Muscle of back (tissue), 11 donors: ENCODE measurements around the gene LRRC74A. TPM values are rescaled to one million over a fixed set of nuclear protein-coding genes. Genes with fewer than 3 reads are reported as not detected.

Source experiments
- DNase-seq, 3 donors: peaks; one replicate each; pipeline versions ENCODE4 v3.0.0 to v3.0.0-alpha.2; 2013
- polyA plus RNA-seq, 10 donors: library from polyadenylated mRNA; unstranded; fragments of 120-200 nt; gene quantifications; one replicate each; pipeline ENCODE4 v1.2.1, GENCODE V29; 2013; ENCODE audit not compliant: insufficient read length in 10 of 10

Gene LRRC74A
- polyA plus RNA-seq, 10 donors: 0.08 to 0.27 (median 0.15) TPM; not detected in 7

DNA sequence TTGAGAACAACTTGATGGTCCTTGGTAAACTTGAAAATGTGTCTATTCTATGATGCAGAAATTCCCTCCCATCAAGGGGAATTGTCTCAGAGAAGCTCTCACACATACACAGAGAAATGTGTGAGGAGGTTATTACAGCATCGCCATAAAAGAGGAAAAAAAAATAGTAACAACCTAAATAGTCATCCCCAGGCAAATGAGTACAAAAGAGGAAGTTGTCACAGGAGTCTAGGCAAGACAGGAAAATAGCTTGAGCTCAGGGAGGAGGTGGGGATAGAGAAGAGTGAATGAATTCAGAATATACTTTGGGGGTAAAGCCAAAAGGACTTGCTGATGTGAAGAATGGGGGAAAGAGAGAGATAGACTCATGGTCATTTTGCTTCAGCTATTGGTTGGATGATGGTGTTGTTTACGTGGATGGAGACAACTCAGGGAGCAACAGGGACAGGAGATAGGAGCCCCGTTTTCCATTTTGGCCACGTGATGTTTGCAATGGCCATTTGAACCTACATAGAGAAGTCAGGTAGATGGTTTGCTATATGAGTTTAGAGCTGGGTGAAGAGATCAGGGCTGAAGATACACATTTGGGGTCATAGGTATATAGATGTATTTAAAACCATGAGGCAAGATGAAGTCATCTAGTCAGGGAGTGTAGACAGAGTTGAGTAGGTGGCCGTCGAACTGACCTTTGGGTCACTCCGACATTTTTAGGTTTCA, 20.3 kb downstream of the LRRC74A start:
- DNase-seq: no peak

DNA sequence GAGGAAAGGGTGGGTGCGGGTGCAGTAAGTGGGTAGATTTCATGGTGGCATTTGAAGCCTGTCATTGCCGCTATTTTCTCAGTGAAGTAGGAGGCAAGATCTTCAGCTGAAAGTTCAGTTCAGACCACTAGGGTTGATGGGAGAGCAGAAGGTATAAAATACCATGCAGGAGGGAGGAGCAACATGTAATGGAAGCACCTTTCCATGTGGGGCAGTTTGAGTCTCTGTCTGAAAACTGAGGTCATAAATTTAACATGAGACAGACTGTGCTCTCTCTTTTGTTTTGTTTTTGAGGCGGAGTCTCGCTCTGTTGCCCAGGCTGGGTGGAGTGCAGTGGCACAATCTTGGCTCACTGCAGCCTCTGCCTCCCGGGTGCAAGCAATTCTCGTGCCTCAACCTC, 22.7 kb downstream of the LRRC74A start:
- no peak for DNase-seq

DNA sequence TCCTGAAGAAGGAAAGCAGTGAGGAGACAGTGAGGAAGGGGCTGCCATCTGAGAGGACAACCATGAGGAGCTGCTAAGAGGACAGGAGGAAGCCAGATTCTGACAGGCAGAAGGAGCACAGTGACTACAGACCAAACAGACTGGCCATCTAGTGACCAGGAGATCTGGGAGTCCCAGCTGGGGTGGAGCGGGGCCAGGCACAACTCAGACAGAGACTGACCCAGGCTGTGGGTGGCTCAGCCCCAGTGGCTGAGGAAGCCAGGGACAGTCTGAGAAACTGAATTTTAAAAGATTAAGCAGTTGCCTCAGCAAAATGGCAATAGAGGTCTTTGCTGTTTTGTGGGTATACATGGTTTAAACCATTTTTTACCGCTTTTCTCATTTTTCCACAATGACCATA, 28.9 kb downstream of the LRRC74A start:
- DNase-seq: no peak

DNA sequence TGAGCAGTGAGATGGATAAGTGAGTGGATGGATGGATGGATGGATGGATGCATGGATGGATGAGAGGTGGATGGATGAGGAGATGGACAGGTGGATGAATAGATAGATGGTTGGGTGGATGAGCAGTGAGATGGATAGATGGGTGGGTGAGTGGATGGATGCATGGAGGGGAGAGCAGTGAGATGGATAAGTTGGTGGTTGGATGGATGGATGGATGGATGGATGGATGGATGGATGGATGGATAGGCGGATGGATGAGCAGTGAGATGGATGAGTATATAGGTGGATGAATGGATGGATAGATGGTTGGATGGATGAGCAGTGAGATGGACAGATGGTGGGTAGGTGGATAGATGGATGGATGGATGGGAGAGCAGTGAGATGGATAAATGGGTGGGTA, 30.6 kb downstream of the LRRC74A start:
- no peak for DNase-seq

DNA sequence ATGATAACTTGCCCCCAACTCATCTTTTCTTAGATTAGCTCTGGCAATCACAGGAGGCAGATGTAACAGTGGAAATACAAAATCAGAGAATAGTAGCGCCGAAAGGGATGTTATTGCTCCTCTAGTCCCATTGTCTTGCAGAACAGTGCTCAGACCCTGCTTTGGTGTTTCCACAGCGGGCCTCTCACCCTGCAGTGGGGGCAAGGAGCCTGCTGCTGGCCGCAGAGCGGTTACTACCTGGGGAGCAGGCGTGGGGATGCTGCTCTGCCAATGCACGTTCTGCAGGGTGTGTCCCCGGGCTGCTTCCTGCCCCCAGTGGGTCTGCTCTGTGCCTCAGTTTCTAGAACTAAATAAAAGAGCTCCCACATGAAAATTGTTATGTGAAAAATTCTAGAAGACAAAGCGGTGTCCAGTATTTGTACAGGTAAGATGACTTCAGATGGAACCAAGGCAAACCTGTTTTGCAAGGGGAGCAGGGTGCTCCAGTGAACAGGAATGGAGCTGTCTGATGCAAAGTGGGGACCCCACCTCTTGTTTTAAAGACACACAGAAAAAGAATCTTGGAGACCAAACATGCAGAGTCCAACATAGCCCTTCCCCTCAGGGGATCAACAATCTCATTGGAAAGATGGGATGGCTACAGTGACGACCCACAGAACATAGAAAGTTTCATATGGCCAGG, 35.5 kb downstream of the LRRC74A start:
- DNase-seq: no peak

DNA sequence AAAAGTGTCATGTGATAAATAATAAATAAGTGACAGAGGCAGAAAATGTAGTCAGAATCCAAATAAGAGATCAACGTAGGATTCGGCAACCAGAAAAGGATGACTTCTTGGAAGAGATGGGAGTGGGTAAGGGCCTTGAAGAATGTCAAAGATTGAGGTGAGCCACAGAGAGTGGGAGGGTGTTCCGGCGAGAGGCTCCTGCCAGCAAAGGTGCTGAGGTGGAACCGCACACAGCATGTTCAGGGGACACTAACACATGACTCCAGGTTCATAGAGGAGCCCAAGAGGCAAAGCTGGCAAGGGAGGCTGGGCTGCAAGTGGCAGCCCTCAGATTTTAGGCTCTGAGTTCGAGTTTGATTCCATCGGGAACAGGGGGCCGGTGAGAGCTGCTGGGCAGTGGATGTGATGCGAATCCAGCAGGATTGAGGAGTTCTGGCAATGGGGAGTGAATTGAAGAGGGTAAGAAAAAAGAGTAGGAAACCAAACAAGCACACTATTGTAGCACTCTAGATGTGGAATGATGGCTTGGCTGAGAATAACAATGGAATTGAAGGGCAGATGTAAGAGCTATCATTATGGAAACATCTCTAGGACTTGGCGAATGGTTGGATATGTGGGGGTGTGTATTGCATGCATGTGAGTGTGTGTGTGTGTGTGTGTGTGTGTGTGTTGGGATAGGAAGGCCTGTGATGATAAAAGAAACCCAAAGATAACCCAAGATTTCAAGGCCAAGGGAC, 36.5 kb downstream of the LRRC74A start:
- no peak for DNase-seq

DNA sequence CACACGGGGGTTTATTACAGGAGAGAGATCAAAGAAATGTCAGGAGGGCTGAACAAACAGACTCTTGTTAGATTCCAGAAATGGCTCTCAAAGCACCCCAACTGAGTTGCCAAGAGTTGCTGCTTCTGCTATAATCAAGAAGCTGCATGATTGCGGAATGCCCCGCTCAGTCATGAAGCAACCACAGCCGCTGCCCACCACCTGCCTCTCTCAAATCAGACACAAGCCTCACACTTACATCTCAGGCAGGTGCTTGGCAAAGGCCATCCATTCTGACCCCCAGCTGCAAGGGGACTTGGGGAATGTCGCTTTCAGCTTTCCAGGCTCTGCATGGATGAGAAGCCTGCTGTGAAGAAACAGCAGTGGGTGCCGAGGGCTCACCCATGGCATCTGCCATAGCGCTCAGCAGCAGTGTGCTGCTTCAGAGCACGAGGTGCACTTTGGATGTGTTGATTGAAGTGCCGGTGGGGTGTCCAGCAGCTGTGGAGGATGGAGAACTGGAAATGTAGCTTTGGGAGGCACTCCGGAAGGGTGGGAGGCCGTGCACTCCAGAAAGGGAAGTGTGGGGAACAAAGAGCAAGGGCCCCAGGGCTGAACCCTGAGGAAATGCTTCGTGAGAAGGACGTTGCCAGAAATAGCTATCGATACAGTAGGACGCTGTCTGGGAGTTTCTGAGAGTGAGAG, 37.7 kb downstream of the LRRC74A start:
- DNase-seq: peak; percentile 25 to 77 (median 59)

DNA sequence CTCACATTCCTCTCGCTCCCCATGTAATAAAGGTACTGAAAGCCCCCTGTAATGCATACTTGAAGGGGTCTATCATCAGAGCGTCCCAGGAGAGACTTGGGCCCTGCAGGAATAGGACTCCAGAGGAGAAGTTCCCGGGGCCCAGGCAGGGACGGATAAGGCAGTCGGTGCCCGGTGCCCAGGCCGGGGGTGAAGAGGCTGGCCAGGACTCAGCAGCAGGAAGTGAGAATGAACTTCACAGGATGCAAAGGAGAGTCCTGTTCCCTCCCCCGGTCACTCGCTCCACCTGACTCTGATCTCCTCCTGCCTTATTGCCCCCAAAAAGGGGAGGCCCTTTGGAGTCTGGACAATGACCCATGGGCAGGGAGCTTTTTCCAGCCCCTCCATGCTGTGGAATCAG, 40.2 kb downstream of the LRRC74A start:
- DNase-seq: no peak

DNA sequence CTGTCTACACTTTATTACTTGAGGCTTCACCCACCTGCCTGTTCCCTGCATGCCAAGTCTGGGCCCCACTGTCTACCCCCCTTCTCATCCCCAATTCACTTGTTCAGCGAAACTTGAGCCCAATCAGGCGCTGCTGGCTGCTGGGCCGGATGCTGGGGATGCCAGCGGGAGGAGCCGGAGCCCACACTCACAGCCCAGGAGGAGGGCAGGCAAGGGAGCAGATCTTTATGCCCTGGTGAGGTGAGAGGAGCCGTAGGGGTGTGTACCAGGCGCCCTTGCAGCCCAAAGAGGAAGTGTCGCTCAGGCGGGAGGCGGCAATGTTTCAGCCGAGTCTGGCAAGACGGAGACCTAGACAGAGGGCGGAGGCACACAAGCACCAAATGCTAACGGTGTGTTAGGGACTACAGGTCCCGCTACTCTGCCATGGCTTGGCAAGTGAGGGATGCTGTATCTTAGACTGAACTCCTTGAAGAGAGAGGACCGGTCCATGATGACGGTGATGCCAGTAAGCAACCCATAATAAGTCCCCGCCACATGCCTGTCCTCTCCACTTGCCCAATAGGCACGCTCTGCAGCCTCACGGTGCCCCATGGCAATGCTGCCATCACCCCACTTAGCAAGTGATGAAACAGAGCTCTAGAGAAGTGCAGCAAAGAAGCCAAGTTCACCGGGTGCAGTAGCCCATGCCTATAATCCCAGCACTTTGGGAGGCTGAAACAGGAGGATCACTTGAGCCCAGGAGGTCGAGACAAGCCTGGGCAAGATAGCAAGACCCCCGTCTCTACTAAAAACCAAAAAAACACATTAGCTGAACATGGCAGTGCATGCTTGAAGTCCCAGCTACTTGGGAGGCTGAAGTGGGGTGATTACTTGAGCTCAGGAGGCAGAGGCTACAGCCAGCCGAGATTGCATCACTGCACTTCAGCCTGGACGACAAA, 41.6 kb downstream of the LRRC74A start:
- DNase-seq: peak in 1 of 3 donors; percentile 44

DNA sequence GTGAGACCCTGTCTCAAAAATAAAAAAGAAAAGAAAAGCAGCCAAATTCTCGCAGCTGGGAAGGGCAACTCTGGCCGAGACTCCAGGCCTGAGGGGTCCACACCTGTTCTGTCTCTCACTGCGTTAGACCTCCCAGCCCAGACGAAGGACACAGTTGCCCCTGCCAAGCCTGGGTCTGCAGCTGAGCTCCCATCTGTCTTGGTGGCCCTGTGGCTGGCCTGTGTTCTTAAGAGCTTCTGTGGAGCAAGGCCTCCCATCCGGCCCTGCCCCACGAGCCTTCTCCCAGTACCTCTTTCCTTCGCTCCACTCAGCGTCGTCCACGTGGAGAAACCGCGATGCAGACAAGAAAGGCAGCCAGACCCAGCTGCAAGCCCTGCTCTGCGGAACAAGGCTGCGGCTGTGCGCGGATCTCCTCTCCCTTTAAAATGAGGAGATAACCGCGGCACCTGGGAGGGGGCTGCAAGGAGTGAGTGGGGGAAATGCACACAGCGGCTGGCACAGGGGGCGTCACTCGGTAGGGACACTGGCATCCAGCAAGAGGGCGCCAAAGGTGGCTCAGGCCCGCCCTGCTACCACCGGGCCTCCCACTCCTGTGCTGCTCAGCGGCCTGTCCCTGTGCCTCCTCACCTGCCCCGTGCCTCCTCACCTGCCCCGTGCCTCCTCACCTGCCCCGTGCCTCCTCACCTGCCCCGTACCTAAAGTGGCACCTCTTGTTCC, 42.4 kb downstream of the LRRC74A start:
- peak in 2 of 3 donors; percentile 41 to 72 for DNase-seq

DNA sequence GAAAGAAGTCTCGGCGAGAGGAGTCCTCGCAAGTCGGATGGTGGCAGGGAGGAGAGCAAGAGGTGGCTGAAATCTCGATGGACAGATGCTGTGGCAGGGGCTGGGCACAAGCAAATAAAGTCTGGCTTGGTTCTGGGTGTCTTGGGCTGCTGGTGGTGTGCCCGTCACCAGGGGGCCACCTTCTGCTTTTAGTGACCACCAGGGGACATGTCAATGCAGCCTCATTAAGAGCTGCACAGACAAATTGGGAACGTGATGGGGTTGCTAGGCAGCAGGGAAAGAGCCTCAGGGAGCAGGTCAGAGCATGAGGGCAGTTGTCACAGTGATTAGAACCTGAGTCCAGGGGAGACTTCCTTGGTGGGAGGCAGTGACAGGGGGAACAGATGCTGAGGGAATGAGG, 44.0 kb downstream of the LRRC74A start:
- DNase-seq: no peak

DNA sequence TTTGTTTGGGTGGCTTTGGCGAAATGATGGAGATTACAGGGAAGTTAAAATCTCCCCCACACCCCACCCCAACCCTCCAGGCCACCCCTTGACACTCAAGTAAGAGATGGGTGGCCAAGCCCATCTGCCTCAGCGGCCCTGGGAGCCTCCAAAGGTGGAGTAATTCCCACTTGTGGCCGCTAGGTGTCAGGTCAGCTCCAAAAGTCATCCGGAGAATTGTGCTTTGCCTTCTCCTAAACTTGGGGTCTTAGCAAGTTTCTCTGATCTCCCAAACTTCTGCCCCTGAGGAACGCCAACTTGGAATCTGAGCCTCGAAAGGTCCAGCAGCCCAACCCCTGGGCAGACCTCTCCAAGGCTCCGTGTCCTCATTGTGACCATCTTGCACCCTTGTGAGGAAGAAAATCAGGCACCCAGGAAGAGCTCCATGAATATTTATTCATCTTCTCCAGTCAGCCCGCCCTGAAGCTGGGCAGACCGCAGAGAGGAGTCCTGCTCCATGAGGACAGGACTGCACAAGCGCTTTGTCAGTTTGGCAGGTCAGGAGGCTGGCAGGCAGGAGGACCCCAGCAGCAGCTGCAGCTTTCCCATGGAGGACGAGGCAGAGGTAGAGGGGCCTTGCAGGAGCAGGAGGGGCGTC, 46.7 kb downstream of the LRRC74A start:
- peak; percentile 42 to 72 (median 58) for DNase-seq

DNA sequence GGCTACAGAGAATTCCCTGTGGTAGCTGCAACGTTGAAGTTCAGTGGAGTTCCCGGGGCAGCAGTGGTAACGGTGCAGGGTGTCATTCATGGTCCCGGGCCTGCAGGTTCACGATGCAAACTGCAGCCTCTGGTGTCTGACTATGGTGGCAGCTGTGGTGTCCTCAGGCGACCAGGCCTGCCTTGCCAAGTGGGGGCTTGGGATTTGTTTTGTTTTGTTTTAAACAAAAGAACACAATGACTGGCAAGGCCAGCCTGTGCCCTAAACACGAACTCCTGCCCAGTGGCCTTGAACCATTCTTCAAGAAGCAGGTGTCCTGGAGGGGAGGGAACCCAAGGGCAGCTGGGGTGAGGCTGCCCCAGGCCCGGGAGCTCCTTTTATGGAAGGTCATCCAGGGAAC, 48.5 kb downstream of the LRRC74A start:
- no peak for DNase-seq

DNA sequence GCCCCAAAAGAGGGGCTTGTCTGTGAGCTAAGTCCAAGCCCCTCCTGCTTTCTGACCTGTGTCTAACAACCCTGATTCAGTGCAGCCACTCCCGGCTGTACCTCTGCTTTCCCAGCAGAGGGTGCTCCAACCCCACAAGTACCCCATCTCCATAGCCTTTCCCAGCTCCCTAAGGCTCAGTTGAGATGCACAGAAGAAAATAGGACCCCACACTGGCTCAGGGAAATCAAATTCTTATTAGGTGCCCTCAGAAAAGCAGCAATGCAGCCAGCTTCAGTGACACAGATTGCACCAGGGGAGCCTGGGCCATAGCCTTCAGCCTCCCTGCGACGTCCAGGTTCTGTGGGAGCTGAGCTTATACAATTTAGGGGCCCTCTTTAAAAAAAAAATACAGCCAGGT, 49.9 kb downstream of the LRRC74A start:
- peak; percentile 41 to 81 (median 77) for DNase-seq

DNA sequence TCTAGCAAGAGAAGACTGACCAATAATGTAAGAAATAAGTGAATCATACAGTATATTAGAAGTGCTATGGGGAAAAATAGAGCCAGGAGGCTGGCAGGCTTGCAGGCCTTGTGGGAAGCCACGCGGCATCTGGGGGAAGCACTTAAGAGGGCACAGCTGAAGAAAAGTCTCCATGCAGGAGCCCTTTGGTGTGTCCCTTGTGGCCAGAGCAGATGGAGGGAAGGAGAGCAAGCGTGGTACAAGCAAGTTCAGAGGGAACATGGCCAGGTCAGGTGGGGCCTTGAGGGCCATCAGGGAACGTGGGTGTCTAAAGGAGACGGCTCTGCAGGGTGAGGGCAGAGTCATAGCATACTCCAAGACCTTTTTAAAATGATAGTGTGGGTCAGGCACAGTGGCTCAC, 51.7 kb downstream of the LRRC74A start:
- no peak for DNase-seq

DNA sequence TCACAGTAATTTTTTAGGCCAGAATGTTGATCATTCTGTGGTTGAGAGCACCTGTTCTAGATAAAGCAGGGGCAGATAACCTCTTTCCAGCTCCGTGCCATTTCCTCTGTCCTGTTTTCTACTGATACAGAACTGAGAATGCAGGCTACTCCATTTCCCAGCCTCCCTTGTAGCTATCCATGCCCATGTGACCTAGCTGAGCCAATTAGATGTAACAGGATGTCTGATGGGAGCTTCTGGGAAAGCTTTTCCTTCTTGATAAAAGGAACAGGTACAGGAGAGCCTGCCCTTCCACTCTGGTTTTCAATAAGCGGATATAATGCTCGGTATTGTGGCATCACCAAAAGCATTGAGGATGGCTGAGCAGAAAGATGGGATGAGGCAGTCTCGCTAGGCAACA, 54.2 kb downstream of the LRRC74A start:
- no peak for DNase-seq

DNA sequence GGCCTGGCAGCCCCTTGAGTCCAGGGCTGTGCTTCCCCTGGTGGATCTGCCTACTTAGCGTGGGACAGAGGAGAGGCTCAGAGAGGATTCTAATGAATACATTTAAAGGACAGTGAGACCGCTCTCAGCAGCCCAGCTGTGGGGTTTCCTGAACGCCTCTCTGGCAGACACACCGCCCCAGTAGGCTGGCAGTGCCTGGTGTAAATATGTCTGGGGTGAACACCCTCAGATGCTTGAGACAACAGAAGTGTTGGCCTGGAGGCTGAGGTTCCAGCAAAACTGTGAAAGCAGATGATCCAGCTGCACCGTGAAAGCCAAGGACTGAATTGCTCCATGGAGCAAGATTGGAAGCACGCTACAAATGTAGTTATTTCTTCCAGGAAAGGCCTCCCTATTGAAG, 55.1 kb downstream of the LRRC74A start:
- peak in 1 of 3 donors; percentile 45 for DNase-seq

DNA sequence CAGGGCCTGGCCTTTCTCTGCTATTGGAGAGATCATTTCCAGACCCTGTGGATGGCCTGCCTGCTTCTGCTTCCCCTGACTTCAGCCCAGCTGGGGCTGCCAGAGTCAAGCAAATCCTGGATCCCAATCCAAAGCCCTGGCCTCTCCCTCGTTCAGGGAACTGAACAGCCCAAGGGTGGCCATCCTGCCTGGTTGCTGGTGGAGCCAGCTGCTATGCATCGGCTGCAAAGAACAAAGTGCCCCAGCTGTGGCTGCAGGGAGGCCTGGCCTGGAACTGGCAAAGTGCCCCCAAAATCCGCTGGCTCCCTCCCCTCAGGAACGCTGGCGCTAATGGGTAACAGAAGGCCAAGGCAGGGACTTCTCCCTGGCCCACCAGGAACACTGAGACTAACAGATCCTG, 56.4 kb downstream of the LRRC74A start:
- peak in 2 of 3 donors; percentile 49 to 74 for DNase-seq

DNA sequence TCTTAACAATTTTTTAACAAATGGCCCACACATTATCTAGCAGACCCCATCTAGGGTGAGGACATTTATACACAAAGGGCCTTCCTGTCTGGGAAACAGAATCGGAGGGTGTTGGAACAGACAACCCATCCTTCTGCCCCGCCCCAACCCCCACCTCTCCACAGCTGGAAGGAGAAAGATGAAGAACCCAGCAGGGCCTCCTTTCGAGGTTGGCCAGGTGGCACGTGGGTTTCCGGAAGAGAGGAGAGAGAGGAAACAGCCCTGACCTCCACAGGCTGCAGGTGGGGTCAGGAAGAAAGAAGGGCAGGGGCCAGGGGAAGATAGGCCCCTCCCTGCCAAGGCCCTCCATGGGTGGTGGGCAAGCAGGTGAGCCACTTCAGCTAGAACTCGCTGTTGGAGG, 57.2 kb downstream of the LRRC74A start:
- DNase-seq: no peak

DNA sequence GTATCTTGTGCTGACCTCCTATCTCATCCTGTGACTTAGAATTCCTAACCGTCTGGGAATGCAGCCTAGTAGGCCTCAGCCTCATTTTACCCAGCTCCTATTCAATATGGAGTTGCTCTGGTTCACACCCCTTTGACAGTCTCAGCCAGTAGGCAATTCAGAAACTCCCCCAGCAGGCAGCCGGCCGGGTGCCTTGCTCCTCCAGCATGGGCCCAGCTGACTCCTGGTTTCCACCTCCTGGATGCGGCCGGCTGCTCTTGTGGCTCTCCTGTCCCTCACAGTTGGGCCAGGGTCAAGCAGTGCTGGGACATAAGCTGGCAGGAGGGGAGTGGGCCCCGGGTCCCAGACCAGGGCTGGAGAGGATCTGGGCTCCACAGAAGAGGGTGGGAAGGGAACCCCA, 58.2 kb downstream of the LRRC74A start:
- DNase-seq: no peak
